G401 (cell line): ENCODE data around the gene CLPTM1L. TPM values are rescaled to one million over a fixed set of nuclear protein-coding genes. Genes with fewer than 3 reads are reported as not detected.
"Not testable (repeated sequence)": the region's sequence is repeated elsewhere in the genome, so short reads cannot be mapped to it uniquely, and the experiment has no call there.

Experiments used
- DNase-seq: peaks from one replicate; pipeline ENCODE4 v3.0.0-alpha.2; 2015; ENCODE audit warnings: low spot score
- in situ Hi-C: cut with HindIII; loops from 2 replicates; pipeline ENCODE4 v1.10.0; 2016; ENCODE audit warnings: low sequenced_read_pairs, mixed read lengths
- total RNA-seq: library from RNA; depleted of rRNA; stranded (reverse); fragments of >200 nt; shearing (Covaris generic); gene quantifications from 2 replicates; pipeline ENCODE4 v1.2.3, GENCODE V29; 2014

The CLPTM1L gene
- total RNA-seq, 1 experiment from 2014 or later: 229 TPM

DNA sequence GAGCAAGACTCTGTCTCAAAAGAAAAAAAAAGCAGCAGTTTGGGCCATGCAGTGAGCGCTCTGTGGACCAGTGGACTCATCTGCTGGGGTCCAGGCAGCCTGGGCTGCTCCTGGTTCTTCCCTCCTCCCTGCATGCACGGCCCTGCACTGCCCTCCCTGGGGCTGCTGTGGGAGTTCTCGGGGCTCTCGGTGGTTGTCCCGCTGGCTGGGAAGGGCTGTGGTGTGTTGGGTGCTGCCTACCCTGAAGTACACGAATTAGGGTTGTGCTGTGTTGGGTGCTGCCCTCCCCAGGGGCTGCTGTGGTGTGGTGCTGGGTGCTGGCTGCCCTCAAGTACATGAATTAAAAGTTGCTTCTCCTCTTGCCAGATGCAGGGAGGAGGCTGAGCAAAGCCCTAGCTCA is 18.3 kb upstream of the CLPTM1L start:
- DNase-seq: no peak
- in situ Hi-C loops: no loop called here

DNA sequence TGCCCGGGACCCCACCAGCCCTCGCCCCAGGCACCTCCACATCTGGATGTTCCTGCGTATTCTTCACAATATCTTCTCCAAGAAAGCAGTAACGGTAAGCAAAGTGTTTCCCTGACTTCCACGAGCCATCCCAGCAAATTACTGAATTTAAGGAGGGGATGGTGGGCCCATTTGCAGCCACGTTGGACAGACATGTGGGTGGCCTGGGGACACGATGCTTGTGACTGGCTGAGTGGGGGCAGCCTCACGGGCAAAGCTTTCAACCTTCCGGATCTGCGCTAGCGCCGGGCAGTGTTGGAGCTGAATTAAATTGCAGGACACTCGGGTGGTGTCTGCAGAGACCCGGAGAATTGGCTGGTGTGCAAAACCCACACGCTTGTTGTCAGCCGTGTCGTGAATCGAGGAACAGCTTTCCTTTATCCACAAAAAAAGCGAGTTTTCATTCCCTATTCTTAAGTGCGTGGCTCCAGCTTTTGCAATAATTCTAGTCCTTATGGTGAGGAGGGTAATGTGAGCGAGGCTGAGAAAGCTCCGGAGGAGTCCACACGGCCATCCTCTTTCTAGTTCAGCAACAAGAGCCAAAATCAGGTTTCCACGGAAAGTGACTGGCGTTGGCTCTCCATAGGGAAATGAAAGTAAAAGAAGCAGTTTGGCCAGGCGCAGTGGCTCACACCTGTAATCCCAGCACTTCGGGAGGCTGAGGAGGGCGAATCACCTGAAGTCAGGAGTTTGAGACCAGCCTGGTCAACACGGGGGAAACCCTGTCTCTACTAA is 17.5 kb upstream of the CLPTM1L start:
- in situ Hi-C loops: no loop called here
- no peak for DNase-seq

DNA sequence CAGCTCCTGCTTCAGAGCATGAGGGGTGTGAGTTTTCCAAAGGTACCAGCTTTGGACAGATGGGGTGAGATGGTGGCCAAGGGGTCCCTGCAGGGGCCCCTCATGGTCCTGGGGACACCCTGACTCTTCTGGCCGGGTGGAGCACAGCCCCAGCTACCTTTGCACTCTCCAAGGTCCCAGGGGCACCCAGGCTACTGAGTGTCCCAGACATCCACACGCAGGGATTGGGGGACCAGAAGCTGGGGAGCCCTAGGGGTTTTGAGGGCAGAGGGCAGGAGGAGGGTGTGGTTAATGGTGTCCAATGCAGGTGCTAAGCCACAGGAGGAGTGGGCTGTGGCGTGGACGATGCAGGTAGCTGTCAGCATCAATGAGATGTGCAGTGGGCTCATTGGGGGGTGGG is 16.0 kb upstream of the CLPTM1L start:
- in situ Hi-C loops: no loop called here
- no peak for DNase-seq

DNA sequence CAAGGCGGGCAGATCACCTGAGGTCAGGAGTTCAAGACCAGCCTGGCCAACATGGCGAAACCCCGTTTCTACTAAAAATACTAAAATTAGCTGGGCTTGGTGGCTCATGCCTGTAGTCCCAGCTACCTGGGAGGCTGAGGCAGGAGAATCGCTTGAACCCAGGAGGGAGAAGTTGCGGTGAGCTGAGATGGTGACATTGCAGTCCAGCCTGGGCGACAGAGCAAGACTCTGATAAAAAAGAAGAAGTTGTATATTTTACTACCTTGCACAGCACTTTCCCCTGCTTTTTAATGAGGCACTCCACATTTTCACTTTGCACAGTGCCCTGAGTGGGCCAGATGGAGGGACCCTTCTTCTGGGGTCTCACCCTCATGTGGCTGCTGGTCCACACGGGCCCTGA is 15.5 kb upstream of the CLPTM1L start:
- in situ Hi-C loops, DNase-seq: not testable (repeated sequence)

DNA sequence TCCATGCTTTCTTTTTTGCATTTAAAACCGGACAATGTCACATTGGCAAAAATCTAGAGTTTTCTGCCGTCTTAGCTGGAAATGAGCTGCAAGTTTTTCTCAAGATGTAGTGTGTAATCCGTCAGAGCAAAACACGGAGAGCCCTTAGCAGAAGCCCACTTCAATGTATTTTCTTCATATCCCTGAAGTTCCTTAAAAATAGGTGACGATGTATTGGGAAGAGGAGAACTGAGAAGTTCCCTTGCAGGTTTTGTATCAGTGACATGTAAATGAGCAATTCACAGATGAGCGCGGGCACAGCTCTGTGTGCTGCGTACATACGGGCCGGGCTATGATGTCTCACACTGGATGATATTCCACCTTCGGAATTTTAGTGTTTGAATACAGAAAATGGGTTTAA is 14.8 kb upstream of the CLPTM1L start:
- DNase-seq: no peak
- in situ Hi-C loops: no loop called here

DNA sequence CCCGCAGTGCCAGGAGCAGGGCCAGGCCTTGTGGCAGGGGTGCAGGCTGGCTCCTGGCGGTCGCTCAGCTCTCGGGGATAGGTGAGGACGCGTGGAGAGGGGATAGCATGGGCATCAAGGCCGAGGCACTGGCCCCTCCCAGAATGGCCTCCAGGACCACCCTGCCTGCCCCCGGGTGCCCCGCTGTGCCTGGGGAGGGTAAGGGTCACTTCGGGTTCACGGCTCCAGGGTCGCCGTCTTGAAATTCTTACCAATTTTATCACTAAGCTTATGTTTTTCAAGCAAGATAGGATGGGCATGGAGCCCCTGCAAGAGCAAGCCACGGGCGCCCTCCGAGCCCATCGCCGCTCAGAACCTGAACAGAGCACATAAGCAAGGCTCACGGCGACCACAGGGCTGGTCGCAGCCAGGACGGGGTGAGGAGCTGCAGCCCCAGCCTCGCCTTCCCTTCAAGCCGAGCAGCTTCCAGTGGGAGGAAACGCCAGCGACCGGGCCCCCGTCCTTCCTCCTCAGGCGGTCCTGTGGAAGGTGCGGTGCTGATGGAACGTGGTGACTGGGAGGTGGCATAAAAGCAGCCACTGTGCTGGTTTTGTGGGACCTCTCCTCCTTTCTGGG is 14.2 kb upstream of the CLPTM1L start:
- no peak for DNase-seq
- in situ Hi-C loops: no loop called here

DNA sequence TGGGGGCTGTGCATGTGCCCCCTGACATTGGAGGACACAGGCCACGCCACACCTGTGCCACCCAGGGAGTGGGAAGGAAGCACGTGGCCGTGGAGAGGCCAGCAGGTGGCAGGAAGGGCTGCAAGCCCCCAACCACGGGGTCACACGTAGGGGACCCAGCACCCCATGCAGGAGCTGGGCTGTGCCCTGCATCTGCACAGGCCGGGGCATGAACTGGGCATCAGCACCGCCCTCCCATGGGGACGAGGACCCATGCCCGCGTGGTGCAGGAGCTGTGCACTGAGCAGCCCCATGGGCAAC is 13.8 kb upstream of the CLPTM1L start:
- in situ Hi-C loops: no loop called here
- DNase-seq: no peak

DNA sequence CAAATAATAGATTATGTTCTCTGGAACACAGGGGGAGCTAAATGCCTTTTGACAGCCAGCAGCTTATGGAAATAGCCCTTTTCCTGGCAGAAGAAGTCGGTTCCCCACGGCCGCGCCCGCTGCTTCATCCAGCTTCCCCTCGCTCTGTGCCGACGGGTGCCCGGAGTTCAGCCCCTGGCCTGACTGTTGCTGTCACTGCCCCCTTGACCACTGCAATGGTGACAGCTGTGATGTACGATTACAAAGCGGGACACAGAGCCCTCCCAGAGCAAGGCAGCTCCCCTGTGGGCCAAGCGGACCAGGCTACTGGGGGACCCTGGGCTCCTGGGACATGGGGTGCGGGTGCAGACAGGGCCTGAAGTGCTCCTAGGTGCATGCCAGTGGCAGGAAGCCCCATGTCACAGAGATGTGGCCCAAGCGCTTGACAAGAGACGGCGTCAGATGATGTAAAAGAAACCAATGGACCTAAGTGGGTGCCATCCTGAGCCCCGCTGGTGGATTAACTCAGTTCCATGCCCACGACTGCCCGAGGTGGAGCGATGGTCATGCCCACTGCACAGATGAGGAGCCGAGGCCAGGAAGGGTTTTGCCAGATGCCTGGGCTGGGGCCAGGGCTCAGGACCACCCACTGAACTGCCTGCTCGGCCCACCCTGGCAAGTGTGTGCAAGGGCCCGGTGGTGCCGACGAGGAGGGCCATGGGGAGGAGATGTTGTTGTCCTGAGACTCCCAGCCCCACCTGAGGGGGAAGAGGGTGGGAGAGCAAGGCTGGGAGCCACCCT is 13.2 kb upstream of the CLPTM1L start:
- in situ Hi-C loops: no loop called here
- DNase-seq: no peak

DNA sequence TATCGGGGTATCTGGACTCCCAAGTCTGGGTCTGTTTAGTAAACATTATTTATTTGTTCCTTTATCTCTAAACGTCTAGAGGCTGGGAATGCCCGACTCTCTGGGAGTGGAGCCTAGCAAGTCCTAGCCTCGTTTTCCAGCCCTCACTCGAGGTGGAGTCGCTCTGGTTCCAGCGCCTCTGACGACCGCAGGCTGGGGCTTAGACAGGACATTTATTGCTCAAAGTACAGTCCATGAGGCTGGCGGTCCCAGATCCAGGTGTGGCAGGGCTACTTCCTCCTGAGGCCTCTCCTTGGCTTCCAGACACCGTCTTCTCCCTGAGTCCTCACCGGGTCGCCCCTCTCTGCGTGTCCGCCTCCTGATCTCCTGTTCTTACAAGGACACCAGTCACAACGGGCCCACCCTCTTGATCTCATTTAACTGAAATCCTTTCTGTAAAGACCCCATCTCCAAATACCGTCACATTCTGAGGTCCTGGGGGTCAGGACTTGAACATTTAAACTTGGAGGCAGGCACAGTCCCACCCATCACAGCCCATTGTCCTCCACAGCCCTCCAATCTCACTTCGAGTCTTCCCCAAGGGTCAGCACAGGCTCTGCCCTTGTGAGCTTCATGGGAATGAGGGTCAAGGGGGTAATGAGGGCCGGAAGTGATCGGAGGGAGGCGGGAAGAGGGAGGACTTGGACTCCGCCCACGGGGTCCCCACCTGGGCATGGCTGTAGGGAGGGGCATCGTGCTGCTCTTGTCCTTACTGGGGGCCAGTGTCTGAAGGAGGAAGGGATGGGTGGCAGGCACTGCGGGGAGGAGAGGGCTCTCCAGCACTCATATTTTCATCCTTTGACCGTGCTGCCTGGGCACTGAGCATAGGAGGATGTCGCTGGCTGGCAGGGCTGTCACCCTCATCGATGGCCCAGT is 12.2 kb upstream of the CLPTM1L start:
- in situ Hi-C loops: no loop called here
- DNase-seq: no peak

DNA sequence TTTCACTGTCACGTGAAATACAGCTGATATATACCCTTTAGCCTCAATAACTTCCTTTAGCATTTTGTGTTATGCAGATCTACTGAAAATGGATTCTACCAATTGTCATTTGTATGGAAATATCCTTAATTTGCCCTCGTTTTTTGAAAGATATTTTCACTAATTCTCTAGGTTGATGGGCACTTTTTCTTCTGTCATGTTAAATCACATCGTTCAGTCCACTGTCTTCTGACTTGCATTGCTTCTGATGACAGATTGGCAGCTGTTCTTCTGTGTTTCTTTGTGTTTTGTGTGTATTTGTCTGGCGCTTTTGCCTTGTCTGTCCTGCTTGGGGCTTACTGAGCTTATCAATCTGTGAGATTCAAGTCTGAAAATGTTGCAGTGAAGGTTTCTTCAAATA is 9.7 kb upstream of the CLPTM1L start:
- in situ Hi-C loops: no loop called here
- no peak for DNase-seq

DNA sequence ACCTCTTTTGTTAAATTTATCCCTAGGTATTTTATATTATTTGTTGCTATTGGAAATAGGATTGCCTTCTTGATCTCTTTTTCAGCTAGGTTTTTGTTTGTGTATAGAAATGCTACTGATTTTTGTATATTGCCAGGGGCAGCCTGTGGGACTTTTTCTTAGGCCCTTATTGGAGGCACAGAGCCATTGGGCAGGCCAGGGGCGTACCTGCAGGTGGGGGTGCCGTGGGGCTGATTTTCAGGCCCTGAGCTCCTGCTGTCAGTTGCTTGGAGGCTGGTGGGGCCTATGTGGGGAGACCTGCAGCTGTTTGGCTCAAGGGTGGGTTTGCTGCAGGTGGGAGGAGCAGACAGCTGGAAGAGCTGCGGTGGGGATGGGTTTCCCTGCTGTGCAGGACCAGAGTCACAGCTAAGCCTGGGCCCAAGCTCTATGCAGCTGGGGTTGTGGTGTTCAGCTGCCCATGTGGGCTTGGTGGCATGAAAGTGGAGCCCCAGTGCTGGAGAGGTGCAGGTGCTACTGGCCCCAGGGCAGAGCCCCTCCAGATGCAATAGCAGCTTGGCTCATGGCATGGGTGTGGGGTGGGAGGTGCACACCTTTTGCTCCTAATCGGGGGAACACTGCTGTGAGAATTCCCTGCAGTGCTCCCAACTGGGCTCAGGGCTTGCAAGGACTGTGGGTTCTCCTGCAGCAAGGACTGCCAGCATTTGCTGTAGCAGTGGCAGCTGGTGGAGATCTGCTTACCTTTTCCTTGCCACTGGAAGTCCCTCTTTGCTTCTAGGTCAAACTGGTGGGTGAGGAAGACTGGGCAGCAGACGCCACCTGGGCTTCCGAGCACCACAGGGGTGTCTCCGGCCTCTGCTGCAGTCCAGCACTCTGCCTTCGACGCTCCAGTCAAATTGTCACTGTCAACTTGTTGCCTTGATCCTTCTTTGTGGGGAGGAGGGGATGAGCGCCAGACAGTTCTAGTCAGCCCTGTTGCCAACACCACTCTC is 7.6 kb upstream of the CLPTM1L start:
- in situ Hi-C loops: no loop called here
- no peak for DNase-seq

DNA sequence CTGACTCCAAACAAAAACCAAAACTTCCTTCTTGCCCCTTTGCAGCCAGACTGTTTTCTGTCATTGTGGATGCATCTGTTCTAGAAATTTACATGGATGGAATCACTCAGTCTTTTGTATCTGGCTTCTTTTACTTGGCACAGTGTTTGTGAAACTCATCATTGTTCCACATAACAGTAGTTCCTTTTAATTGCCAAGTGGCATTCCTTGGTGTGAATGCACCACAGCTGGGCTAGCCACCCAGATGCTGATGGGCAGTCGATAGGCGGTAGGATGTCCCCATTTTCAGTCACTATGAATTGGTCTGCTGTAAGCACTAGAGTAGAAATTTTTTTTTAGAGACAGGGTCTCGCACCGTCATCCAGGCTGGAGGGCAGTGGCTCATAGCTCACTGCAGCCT is 6.3 kb upstream of the CLPTM1L start:
- in situ Hi-C loops: no loop called here
- DNase-seq: no peak

DNA sequence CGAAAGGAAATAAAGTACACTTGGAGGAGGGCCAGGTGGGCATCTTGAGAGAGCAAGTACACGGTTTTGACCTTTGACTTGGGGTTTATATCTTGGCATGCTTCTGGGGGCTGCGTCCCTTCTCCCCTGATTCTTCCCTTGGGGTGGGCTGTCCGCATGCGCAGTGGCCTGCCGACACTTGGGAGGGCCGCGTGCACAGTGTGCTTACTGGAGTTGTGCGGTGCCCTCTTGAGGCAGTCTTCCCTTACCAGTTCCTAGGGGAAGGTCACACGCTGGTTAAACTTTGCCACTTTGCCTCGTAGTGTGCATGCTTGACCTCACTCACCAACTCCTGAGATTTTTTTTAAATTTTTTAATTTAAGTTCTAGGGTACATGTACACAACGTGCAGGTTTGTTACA is 4.3 kb upstream of the CLPTM1L start:
- in situ Hi-C loops: no loop called here
- DNase-seq: no peak

DNA sequence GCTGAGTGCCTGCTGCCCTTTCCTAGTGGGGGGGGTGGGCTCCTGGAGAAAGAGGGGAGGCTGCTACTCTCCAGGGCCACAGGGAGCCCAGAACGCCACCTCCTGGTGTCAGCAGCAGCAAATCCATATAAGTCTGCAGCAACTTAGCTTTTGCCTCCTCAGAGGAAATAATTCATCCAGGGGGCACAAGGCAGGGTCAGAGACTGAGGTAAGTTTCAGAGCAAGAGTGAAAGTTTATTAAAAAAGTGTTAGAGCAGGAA is 4.0 kb upstream of the CLPTM1L start:
- no peak for DNase-seq
- in situ Hi-C loops: no loop called here

DNA sequence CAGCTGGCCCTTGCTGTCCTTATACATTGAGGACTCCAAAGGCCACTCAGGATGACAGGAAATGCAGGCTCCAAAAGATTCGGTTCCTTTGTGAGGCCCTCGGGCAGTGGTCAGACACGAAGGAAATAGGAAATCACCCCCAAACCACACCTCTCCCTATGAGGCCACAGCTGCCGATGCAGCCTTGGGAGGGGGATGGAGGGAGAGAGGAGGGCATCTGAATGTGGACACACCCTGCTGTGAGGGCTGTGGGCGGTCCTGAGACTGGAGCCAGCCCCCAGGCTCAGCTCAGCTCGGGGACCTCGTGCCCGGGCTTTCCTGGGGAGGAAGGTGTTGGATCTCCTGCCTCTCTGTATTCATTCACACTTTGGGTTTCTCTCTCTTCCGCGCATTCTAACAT is 2.7 kb upstream of the CLPTM1L start:
- no peak for DNase-seq
- in situ Hi-C loops: no loop called here

DNA sequence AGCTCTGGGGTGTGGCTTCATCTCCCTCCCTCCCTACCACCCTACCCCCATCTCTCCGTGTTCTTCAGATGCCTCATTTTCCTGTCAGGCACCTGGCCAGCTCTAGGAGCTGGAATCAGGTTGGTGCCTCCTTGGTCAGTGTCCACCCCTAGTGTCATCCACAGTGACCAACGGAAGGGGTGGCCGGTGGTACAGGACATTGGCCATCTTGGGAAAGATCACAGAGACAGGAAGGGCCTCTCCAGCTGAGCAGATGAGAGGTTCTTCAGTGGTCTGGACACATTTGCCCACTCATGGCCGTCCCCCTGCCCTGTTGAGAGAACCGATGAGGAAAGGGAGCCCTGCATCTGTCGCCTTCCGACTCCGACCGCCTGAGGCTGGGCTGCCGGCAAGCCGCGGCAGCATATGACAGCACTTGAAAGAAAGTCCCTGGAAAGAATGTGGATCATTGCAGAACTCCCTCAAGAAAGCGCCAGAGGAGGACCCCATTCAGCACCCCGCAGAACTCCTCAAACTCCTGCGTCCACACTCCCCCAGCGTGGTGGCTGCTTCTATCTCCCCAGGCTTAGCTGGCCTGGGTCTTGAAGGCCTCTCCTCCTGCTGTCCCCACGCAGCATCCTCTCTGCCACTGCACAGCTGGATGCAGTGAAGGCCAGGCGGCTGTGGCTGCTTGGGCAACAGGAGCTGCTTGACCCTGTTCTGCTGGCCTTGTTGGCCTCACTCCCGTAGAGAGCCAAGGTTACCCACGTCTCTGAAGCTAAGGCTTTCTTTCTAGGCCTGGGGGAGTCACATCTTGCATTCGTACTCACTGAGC is 1.9 kb upstream of the CLPTM1L start:
- in situ Hi-C loops: no loop called here
- DNase-seq: no peak

DNA sequence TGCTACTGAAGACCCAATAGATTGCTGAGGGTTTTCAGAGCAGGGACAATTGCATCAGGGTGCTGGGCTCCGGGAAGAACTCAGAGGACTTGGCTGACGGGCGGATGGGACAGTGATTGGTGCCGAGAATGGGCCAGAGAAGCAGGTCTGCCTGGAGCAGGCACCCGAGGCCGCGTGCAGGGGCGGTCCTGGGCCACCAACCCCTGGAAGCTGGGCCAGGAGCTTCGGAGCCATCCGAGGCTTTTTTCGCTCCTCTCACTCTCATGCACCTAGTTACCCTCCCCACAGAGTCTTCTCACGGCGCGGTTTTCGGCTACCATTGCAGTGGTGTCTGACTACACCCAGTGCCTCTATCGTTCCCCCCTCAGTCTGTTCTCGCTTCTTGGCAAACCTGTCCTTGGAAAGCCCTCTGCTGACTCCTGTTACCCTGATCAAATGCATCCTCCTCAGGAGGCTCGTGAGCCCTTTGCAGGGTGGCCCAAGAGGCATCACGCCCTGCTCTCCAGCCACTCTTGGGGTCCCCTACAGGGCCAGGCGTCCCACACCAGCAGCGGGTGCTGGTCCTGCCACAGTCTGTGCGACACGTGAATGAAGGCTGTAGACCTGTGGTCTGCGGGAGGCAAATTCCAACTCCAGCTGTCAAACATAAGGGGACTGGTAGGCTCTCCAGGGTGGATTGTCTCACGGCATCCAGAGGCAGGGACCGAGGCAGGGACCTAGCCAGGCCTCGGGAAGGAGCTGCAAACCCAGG is 1.2 kb upstream of the CLPTM1L start:
- DNase-seq: no peak
- in situ Hi-C loops: no loop called here
